GM19193 (cell line): ENCODE measurements around the gene KMT5B.

ENCODE experiments used
- POLR2A ChIP-seq: IDR thresholded peaks from 4 replicates; pipeline ENCODE4 v1.6.1; 2011; ENCODE audit not compliant: insufficient read depth, insufficient read length; ENCODE audit errors: extremely low read depth

Gene KMT5B

GRCh38 chr11:68166969-68167368, 46.1 kb downstream of the KMT5B start:
- no peak for TF ChIP-seq POLR2A

- TF ChIP-seq POLR2A, result no peak
Measured at GRCh38 chr11:68165601-68166000, 47.5 kb downstream of the KMT5B start.

DNA sequence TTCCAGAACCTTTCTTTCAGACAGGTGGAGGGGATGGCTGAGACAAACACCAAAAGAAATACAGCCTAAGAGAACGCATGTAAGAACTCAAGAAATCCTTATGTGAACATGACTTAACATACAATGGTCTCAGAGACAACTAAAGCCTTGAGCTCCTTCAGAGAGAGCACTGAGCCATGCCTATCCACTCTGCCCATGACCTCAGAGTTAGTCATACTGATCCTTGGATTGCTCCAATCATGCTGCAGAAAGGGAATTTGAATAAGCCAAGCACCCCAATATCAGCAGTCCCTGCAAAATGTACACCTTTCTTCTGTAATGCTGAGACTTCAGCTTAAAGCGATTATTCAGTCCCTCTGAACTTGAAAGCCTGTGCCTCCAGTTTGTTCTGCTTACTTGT, 48.7 kb downstream of the KMT5B start:
- no peak for TF ChIP-seq POLR2A

GRCh38 chr11:68163691-68164090, 49.4 kb downstream of the KMT5B start:
- TF ChIP-seq POLR2A, result no peak

GRCh38 chr11:68160100-68160695, 52.9 kb downstream of the KMT5B start:
- TF ChIP-seq POLR2A, result no peak

DNA sequence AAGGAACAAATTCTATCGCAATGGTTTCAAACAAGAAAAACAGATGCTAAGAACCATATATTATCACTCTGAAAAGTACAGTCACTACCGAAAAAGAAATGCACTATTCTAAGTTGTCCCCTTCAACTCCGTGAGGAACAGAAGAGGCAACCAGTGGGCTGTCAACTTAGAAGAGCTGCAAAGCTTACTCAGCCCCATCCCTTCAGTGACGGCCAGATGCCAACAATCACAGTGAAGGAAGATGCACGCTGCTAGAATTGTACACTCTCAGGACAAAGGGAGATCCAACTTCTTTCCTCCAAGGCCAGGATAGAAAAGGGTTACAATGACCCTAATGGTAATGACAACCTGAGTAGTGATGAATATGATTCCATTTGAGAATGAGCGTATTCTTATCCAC, 53.4 kb downstream of the KMT5B start:
- no peak for TF ChIP-seq POLR2A

- no peak for TF ChIP-seq POLR2A
Measured at GRCh38 chr11:68159161-68159560, 53.9 kb downstream of the KMT5B start.

DNA sequence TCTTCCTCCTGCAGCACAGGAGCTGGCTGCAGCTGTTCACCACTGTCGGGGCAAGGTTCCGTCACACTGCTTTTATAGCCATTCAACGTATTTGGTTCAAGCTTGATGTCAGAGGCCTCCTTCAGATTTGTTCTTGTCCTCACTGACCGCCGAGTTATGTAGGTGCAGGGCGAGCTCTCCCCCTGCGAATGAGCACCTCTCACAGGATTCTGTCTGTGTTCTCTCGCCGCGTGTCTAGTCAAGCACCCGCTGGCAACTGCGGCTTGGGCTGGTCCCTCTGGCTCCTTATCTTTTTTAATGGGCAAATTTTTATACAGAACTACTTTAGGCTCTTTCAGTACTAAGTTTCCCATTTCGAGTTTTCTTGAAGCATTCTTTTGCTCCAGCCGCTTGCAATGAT, 54.5 kb downstream of the KMT5B start:
- no peak for TF ChIP-seq POLR2A

GRCh38 chr11:68153742-68154141, 59.4 kb downstream of the KMT5B start:
- no peak for TF ChIP-seq POLR2A

- TF ChIP-seq POLR2A, result no peak
Measured at GRCh38 chr11:68150037-68150436, 63.1 kb downstream of the KMT5B start.

DNA sequence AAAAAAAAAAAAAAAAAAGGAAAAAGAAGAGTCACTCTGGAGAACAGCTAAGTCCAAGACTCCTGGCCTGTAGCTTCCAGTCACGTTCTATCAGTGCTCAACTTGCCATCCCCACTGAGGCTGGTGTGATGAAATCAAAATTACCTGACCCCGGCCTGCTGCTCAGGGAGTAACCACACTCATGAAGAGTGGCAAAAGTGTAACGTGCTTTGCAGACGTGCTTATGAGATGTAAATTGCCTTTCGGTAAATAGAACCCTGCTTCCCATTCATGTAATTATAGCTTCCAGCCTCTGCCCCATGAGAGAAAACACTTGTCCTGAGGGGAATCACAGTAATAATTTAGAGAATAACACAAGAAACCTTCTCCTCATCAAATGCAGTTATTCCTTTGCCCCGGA, 63.7 kb downstream of the KMT5B start:
- TF ChIP-seq POLR2A, result no peak

GRCh38 chr11:68148879-68149278, 64.2 kb downstream of the KMT5B start:
- no peak for TF ChIP-seq POLR2A

GRCh38 chr11:68148071-68148805, 64.9 kb downstream of the KMT5B start:
- no peak for TF ChIP-seq POLR2A

GRCh38 chr11:68146704-68147474, 66.2 kb downstream of the KMT5B start:
- TF ChIP-seq POLR2A, result no peak

DNA sequence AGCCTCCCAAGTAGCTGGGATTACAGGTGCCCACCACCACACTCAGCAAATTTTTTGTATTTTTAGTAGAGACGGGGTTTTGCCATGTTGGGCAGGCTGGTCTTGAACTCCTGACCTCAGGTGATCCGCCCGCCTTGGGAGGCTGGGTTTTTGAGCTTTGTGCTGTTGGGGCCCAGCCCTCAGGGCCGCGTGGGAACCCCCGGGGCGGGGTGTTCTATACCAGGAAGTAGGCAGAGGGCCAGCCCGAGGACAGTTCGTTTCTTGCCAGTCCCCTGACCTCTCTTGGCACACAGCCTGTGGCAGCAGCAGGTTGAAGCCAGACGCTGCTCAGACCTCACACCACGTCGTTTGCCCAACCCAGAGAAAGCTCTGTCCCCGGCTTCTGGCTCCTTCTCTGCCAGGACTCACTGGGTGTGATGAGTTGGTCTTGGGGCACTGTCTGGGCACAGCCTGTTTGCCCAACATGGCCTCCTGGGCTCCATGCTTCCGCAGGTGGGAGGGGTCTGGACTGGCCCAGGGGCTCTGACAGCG, 67.0 kb downstream of the KMT5B start:
- TF ChIP-seq POLR2A, result no peak
